A673 (cell line): Measurements from ENCODE around the gene UBALD2. TPM values are rescaled to one million over a fixed set of nuclear protein-coding genes. Genes with fewer than 3 reads are reported as not detected.

Experiments
- Bru-seq: library from RNA; stranded (reverse); fragments of 400-500 nt; gene quantifications from one replicate; lab custom pipeline; 2021; lab: Mats Ljungman, UMichigan
- BruChase-seq, 2 experiments: library from RNA; stranded (reverse); fragments of 400-500 nt; gene quantifications; one replicate each; lab custom pipeline; 2021; lab: Mats Ljungman, UMichigan
- BruUV-seq: library from RNA; stranded (reverse); fragments of 400-500 nt; replicated peaks from 2 replicates; lab custom pipeline; 2021; lab: Mats Ljungman, UMichigan
- CTCF ChIA-PET: fragments of 300-600 bp; sonication (Branson Sonifier 250); formaldehyde crosslinking; loops from one replicate; lab custom pipeline; 2022; ENCODE audit warnings: antibody characterized with exemption; lab: Charles Lee
- POLR2A ChIA-PET: fragments of 300-600 bp; sonication (Branson Sonifier 250); formaldehyde crosslinking; loops from one replicate; lab custom pipeline; 2022; ENCODE audit warnings: antibody characterized with exemption; ENCODE audit not compliant: low non-redundant PET; lab: Charles Lee
- DNase-seq: peaks from one replicate; pipeline ENCODE4 v3.0.0-alpha.2; 2015; ENCODE audit warnings: low spot score
- H3K27ac ChIP-seq: fragments of 200-600 bp; sonication (generic); 2 replicates; pipeline ENCODE4 v1.5.1; 2016; ENCODE audit warnings: mixed run types, low read depth, mild to moderate bottlenecking, mixed read lengths, antibody characterized with exemption, low read length; ENCODE audit not compliant: poor library complexity, severe bottlenecking
- H3K27me3 ChIP-seq: fragments of 200-600 bp; sonication (generic); replicated peaks from 2 replicates; pipeline ENCODE4 v1.6.1; 2017; ENCODE audit warnings: mixed run types, low read depth, mild to moderate bottlenecking, mixed read lengths, antibody characterized with exemption, low read length; ENCODE audit not compliant: insufficient read depth, poor library complexity
- H3K36me3 ChIP-seq: fragments of 200-600 bp; sonication (generic); 2 replicates; pipeline ENCODE4 v1.6.1; 2016; ENCODE audit warnings: mixed run types, mild to moderate bottlenecking, mixed read lengths, antibody characterized with exemption, low read length; ENCODE audit not compliant: insufficient read depth, poor library complexity, severe bottlenecking
- H3K4me1 ChIP-seq: fragments of 200-600 bp; sonication (generic); 2 replicates; pipeline ENCODE4 v1.6.1; 2017; ENCODE audit warnings: mixed run types, mild to moderate bottlenecking, mixed read lengths, antibody characterized with exemption, low read length; ENCODE audit not compliant: insufficient read depth, poor library complexity, severe bottlenecking
- H3K4me3 ChIP-seq: fragments of 200-600 bp; sonication (generic); 2 replicates; pipeline ENCODE4 v1.5.1; 2016; ENCODE audit warnings: low read depth, mixed run types, mild to moderate bottlenecking, mixed read lengths, low read length; ENCODE audit not compliant: poor library complexity, severe bottlenecking
- H3K9me3 ChIP-seq: fragments of 200-600 bp; sonication (generic); 2 replicates; pipeline ENCODE4 v1.6.1; 2016; ENCODE audit warnings: mixed run types, low read depth, mild to moderate bottlenecking, mixed read lengths, antibody characterized with exemption, low read length; ENCODE audit not compliant: poor library complexity, severe bottlenecking
- EZH2 ChIP-seq: fragments of 200-600 bp; sonication (generic); IDR thresholded peaks from 2 replicates; pipeline ENCODE4 v1.6.1; 2017; ENCODE audit warnings: borderline replicate concordance, low read depth, mild to moderate bottlenecking, mixed read lengths, antibody characterized with exemption, low read length; ENCODE audit not compliant: poor library complexity, severe bottlenecking
- intact Hi-C: fragments of 100-400 bp; cut with micrococcal nuclease; formaldehyde crosslinking; loops from one replicate; pipeline ENCODE4 v1.10.0; 2022; ENCODE audit not compliant: unreplicated experiment
- long read RNA-seq: library from polyadenylated mRNA; stranded (forward); transcript quantifications from one replicate; pipeline ENCODE4 v2.0.0, GENCODE V29; 2022
- total RNA-seq: library from RNA; stranded (reverse); gene quantifications from 2 replicates; pipeline ENCODE4 v1.2.3, GENCODE V29; 2021
- TF ChIP-seq, protein P1 (sequence below): fragments of 300-800, 200-600 bp; sonication (generic); conservative IDR thresholded peaks from 2 replicates; pipeline ENCODE4 v1.5.1; 2017; ENCODE audit warnings: low read depth, mild to moderate bottlenecking, antibody characterized with exemption, low read length, moderate library complexity, mixed read lengths

The UBALD2 gene
- total RNA-seq (45.7 and 46.5 TPM in 2 replicates), Bru-seq, nascent RNA (percentile 63 among the genes with signal in this experiment), BruChase-seq, experiment 1, labeled RNA remaining after a 2-hour chase (percentile 54 among the genes with signal in this experiment), BruChase-seq, experiment 2, labeled RNA remaining after a 6-hour chase (percentile 55 among the genes with signal in this experiment)
- long read RNA-seq, partial matches to known transcripts, result 0 of 8 reads
- long read RNA-seq, other reads (novel, unspliced or antisense), result 3 of 8 reads

DNA sequence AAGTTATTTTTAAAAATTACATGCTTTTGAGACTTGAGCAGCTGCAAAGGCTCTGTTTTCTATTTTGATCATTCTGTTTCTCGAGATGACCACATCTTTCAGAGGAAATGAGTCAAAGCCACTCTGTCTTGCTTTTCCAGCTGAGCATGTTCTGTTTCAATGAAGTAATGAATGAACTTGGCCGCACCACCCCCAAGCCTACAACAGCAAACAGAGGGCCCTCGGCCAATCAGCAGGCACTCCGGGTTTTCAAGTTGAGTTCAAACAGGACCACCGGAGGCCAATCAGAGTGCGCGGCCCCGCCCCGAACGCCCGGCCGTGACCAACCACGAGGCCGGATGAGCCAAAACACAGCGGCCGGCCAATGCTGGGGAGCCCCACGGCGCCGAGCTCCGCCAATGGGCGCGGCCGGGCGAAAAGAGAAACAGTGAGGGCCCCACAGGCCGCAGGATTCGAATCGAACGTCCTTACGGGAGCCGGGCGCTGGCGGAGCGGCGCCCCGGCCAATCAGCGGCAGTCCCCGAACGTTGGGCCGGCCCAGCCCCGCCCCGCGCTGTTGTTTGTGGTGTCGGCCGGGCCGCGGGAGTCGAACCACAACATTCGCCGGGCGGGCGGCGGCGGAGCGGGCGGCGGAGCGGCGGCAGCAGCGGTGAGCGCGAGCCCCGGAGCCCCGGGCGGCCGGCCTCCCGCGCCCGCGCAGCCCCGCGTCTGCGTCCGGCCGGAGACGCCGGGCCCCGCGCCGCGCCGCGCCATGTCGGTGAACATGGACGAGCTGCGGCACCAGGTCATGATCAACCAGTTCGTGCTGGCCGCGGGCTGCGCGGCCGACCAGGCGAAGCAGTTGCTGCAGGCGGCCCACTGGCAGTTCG is at the start of gene UBALD2:
TSS of gene UBALD2 (plus strand) at position 594 of the 869 bp plus-strand sequence. CDS start at position 752, 158 bp downstream.
- TF ChIP-seq, protein P1, sequence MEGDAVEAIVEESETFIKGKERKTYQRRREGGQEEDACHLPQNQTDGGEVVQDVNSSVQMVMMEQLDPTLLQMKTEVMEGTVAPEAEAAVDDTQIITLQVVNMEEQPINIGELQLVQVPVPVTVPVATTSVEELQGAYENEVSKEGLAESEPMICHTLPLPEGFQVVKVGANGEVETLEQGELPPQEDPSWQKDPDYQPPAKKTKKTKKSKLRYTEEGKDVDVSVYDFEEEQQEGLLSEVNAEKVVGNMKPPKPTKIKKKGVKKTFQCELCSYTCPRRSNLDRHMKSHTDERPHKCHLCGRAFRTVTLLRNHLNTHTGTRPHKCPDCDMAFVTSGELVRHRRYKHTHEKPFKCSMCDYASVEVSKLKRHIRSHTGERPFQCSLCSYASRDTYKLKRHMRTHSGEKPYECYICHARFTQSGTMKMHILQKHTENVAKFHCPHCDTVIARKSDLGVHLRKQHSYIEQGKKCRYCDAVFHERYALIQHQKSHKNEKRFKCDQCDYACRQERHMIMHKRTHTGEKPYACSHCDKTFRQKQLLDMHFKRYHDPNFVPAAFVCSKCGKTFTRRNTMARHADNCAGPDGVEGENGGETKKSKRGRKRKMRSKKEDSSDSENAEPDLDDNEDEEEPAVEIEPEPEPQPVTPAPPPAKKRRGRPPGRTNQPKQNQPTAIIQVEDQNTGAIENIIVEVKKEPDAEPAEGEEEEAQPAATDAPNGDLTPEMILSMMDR, result no peak
- no peak for TF ChIP-seq EZH2
- Histone ChIP-seq H3K9me3 (no peaks in the 10 kb centered on the region), H3K4me1 (peaks cover 31% of the 10 kb centered on the region), H3K27ac (peak within 1 kb of the TSS; percentile 66), H3K27me3 (no peaks in the 10 kb centered on the region), H3K4me3 (peak within 1 kb of the TSS; percentile 99), H3K36me3 (peaks cover 4% of the 10 kb centered on the region)
- BruUV-seq, result no TSS peak
- ChIA-PET CTCF (interaction anchor here (1.3 kb wide), 1 partner anchor 15 kb away, joined by 6 read pairs; no protein-coding TSS in a partner anchor), POLR2A (interaction anchor here (0.6 to 1.0 kb wide), 2 partner anchors 13 to 26 kb away, joined by 3 to 5 read pairs; no protein-coding TSS in a partner anchor)
- intact Hi-C loops, result no loop called here
- DNase-seq, result peak; percentile 100

DNA sequence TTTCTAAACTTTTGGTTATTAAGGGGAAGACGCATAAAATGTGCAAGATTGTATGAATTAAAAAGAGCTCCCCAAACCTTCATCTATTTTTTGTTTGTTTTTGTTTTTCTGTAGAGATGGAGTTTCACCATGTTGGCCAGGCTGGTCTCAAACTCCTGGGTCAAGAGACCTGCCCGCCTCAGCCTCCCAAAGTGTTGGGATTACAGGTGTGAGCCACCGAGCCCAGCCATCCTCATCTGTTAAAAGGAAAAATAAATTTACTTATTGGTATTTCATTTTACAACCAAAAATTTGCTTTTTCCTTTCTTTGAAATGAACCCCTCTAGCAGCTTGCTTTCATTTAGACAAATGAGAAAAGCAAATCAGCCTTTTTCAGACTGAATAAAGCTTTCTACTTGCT is 48.1 kb upstream of the UBALD2 start:
- intact Hi-C loops, result no loop called here
- Histone ChIP-seq H3K4me3 (no peak overlapping the region), H3K27ac (no peak overlapping the region), H3K36me3 (no peaks in the 10 kb centered on the region), H3K9me3 (no peaks in the 10 kb centered on the region), H3K27me3 (no peaks in the 10 kb centered on the region), H3K4me1 (no peaks in the 10 kb centered on the region)
- POLR2A ChIA-PET, result no interaction called here
- no peak for DNase-seq
- CTCF ChIA-PET, result interaction anchor here (1.0 kb wide), 1 partner anchor 35 kb away, joined by 4 read pairs; no protein-coding TSS in a partner anchor
- no TSS peak for BruUV-seq
- TF ChIP-seq EZH2, result no peak
- TF ChIP-seq, protein P1, result no peak

DNA sequence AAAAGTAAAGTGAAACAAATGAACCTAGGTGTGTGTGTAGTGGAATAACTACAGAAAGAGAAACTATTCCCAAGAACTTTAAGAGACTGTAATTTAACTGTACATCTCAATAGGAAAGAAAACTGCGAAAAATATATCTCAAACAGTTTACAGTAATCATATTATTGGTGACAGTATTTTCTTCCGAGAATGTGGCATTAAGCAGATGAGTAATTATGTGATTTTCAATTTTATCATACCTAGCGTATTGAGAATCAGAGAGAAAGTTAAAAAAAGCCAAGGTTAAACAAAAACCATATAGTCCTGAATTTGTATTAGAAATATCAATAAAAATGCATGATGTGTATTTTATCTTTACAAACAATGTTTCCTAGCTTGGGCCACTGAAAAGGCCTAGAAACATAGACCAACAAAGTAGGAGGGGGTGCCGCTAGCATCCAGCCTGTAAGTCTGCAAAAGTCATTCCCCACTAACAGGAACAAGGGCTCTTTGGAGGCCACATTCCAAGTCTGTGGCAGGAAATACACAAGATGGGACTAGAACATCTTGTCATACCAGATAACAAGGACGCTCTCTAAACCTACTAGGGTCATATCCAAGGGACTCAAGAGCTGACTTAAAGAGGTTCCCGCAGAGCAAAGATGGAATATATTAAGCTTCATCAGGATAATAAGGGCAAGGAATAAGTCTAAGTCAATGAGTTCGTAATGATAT is 45.3 kb upstream of the UBALD2 start:
- no TSS peak for BruUV-seq
- Histone ChIP-seq H3K27ac (no peak overlapping the region), H3K36me3 (no peaks in the 10 kb centered on the region), H3K4me3 (no peak overlapping the region), H3K4me1 (no peaks in the 10 kb centered on the region), H3K27me3 (no peaks in the 10 kb centered on the region), H3K9me3 (no peaks in the 10 kb centered on the region)
- no peak for DNase-seq
- no peak for TF ChIP-seq EZH2
- TF ChIP-seq, protein P1, result no peak
- POLR2A ChIA-PET, result no interaction called here
- CTCF ChIA-PET, result no interaction called here
- intact Hi-C loops, result no loop called here
